GM21367 (cell line): ENCODE data around the gene SESN1.

ENCODE experiments used
- ATAC-seq: cut with Tn5 transposase; IDR thresholded peaks from one replicate; pipeline ENCODE4 v1.9.1; 2021; ENCODE audit not compliant: unreplicated experiment

SESN1 gene

DNA sequence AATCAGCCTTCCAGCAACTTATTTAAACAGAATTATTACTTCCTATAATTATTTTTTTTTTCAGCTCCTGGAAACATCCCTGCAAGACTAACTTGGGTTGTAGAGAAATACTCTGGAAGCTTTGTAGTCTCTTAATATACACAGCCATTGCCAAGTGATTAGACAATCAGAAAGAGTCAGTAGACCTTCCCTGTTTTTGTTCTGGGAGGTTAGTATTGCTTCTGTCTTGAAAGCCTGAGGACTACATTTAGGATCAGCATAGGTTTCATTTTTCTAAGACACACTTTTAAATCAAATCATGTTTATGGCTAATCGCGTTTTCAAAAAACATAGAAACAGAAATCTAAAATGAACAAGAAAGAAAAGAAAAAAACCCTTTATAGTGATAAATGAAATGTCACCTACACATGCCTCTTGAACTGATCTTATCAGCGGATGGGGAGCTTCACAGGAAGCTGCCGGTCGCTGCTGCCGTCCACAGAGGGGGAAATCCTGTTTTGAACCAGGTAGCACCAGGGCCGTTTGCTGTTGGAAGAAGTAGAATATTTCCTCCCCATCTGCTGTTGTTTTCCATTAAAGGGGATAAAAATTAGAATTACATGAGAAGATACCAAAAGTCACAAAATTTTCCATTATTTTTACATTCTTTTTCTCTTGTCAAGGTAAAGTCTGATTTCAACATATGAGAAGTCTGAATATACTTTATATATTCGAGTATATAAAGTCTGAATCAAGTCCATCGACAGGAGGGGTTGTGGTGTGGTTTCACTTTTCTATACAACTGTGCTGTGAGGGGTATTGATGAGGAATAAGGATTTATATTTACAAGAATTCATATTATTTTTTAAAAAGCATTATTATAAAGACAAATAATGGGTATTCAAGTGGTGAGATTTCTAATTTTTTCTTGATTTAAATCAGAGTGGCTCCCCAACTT is 151.8 kb downstream of the SESN1 start:
- no peak for ATAC-seq

DNA sequence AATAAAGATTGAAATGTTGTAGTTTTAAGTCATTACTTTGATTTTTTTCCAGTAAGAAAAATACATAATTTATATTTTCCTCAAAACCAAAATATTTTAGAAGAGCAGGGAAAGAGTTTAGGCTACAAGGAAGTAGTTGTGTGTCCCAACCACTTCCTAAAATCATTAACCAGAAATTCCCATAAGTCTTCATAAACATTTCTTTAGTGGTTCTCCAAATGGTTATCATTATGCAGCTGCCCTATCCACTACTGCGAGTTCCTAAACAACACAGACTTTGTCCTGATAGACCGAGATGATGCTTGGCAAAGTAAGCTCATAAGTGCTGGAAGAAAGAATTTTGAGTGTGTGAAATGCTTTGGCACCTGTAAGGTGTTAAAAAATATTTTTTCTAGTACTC is 152.8 kb downstream of the SESN1 start:
- ATAC-seq, result no peak

DNA sequence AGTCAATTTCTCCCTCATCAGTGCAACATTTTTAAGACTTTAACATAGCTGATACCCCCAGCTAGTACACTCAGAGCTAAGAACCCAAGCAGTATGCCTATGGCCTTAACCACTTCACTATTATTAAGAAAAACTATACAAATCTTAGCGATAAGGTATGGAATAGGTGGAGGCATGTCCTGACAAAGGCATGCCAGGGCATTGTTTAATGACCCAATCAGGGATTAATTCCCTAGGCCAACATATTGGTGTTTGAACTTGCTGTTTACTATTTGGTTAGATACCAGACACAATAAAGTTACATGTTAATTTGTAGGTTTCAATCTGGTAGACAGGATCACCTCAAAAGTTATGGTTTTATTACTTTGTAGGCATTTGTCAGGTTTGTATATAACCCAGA is 153.4 kb downstream of the SESN1 start:
- no peak for ATAC-seq

DNA sequence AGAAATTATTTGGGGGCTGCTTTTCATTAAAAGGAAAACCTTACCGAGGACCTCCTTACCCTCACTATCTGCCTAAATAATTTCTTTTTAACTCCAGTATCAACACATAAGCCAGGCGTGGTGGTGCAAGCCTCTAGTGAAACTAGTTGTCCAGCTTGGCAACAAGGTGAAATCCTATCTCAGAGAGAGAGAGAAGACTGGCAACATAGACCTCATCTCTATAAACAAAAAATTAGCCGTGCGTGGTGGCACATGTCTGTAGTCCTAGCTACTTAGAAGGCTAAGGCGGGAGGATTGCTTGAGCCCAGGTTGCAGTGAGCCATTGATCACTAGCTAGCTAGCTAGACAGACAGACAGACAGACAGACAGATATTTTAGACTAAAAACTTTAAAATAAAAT is 153.9 kb downstream of the SESN1 start:
- ATAC-seq, result no peak

DNA sequence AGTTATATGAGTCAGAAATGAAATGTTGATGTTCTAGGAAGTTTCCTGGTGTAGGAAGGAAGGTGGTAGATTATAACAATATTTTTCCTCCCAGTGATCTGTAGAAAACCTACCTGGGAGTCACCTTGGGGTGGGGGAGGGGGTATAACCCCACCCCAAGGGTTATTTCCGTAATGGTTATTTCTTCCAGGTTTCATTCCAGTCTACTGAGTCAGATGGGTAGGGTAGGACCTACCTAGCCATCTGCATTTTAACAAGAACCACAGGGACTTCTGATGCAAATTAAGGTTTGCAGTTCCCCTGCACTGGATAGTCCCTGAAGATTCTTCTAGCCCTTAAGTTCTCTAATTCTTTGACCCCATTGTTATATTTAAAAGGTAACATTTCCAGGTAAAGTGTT is 157.5 kb downstream of the SESN1 start:
- no peak for ATAC-seq
